Kidney (tissue), 14 donors: Measurements from ENCODE around the gene MLLT3. TPM values are rescaled to one million over a fixed set of nuclear protein-coding genes. Genes with fewer than 3 reads are reported as not detected.

Experiments
- DNase-seq, 5 donors: peaks; one replicate each; pipeline ENCODE4 v3.0.0-alpha.2; 2013 to 2020
- FAIRE-seq: peaks from 2 replicates; lab custom pipeline; 2012; peaks lifted over from hg19 to GRCh38; lab: Jason Lieb, UNC
- H3K27ac ChIP-seq, 2 donors: one replicate each; pipeline ENCODE4 v1.7.0; 2013; ENCODE audit warnings: low read depth in 2 of 2, low read length in 2 of 2, inconsistent platforms in 1 of 2
- H3K27me3 ChIP-seq: one replicate; pipeline ENCODE4 v1.7.1; 2013; ENCODE audit warnings: low read length, inconsistent platforms; ENCODE audit not compliant: control insufficient read depth, insufficient read depth
- H3K36me3 ChIP-seq, 3 donors: one replicate each; pipeline versions ENCODE4 v1.7.0 to v1.7.1; 2013; ENCODE audit warnings: low read length in 3 of 3, control low read depth in 1 of 3, inconsistent platforms in 1 of 3; ENCODE audit not compliant: insufficient read depth in 3 of 3, control insufficient read depth in 2 of 3
- H3K4me1 ChIP-seq, 3 donors: one replicate each; pipeline versions ENCODE4 v1.7.0 to v1.7.1; 2013; ENCODE audit warnings: low read length in 3 of 3, inconsistent platforms in 1 of 3, low read depth in 1 of 3; ENCODE audit not compliant: control insufficient read depth in 2 of 3, insufficient read depth in 2 of 3
- H3K4me3 ChIP-seq, 3 donors: one replicate each; pipeline versions ENCODE4 v1.7.0 to v1.8.1; 2013; ENCODE audit warnings: low read length in 3 of 3, control low read depth in 1 of 3, inconsistent platforms in 1 of 3
- H3K9ac ChIP-seq, 3 donors: one replicate each; pipeline versions ENCODE4 v1.7.0 to v1.7.1; 2013; ENCODE audit warnings: low read length in 3 of 3, control low read depth in 1 of 3, inconsistent platforms in 1 of 3
- H3K9me3 ChIP-seq, 3 donors: one replicate each; pipeline versions ENCODE4 v1.7.0 to v1.7.1; 2013; ENCODE audit warnings: low read length in 3 of 3, control low read depth in 1 of 3, inconsistent platforms in 1 of 3; ENCODE audit not compliant: control insufficient read depth in 2 of 3, insufficient read depth in 1 of 3
- CTCF ChIP-seq: IDR thresholded peaks from 3 replicates; pipeline ENCODE4 v1.5.1; 2012; ENCODE audit warnings: mild to moderate bottlenecking, moderate library complexity, borderline replicate concordance; ENCODE audit not compliant: insufficient read depth; ENCODE audit errors: extremely low read depth
- intact Hi-C: fragments of 100-400 bp; cut with DNase I; formaldehyde crosslinking; loops from one replicate; pipeline ENCODE4 v1.11.1; 2022
- polyA plus RNA-seq: library from polyadenylated mRNA; stranded (reverse); fragments of 350-450 nt; fragmentation: Illumina TruSeq; extraction: RNeasy Lipid Tissue Mini Kit (QIAGEN cat#74804); gene quantifications from one replicate; pipeline ENCODE4 v1.2.3, GENCODE V29; 2014; ENCODE audit warnings: low read depth, low replicate concordance; ENCODE audit not compliant: insufficient read depth
- total RNA-seq: library from RNA; stranded (reverse); fragmentation: NEBNext Ultra II Directional; extraction: Animal tissue kit (Norgen Biotek cat#: 25700); gene quantifications from one replicate; pipeline ENCODE4 v1.2.1, GENCODE V29; 2021
- donor health status: control.
- donor health status: control.
- donor health status: control.
- donor health status: control.
- donor health status: control.
- donor health status: DM: yes; HTN: yes; CAD: no.
- donor health status: Normal renal cell carcinoma (clear cell type).

MLLT3 gene
- total and polyA plus RNA-seq, 2 donors from 2014 or later: 15.8 to 19.7 TPM

- FAIRE-seq: no peak
- DNase-seq: no peak
These were observed 77.2 kb downstream of the MLLT3 start for GRCh38 chr9:20545023-20545622.

GRCh38 chr9:20540169-20540863 lies 82.0 kb downstream of the MLLT3 start:
- FAIRE-seq (no peak), DNase-seq (no peak)
- intact Hi-C loops: no loop called here
- Histone ChIP-seq H3K4me1 (peaks cover 0 to 3% (median 0%) of the 10 kb centered on the region in 3 donors), H3K9ac (no peak overlapping the region), H3K27me3 (no peaks in the 10 kb centered on the region), H3K9me3 (no peaks in the 10 kb centered on the region), H3K36me3 (no peaks in the 10 kb centered on the region), H3K4me3 (no peak overlapping the region), H3K27ac (no peak overlapping the region)
- no peak for TF ChIP-seq CTCF

More at GRCh38 chr9:20545023-20545622, 77.2 kb downstream of the MLLT3 start:
- no peaks in the 10 kb centered on the region for H3K36me3 ChIP-seq
- H3K27me3 ChIP-seq: no peaks in the 10 kb centered on the region
- H3K4me3 ChIP-seq: no peak overlapping the region
- peaks cover 0 to 5% (median 2%) of the 10 kb centered on the region in 3 donors for H3K4me1 ChIP-seq
- no peak overlapping the region for H3K27ac ChIP-seq
- intact Hi-C loops: no loop called here
- H3K9ac ChIP-seq: no peak overlapping the region
- TF ChIP-seq CTCF: no peak
- no peaks in the 10 kb centered on the region for H3K9me3 ChIP-seq

- FAIRE-seq: no peak
- H3K4me1 ChIP-seq: peaks cover 0 to 3% (median 0%) of the 10 kb centered on the region in 3 donors
- TF ChIP-seq CTCF: no peak
- DNase-seq: no peak
- H3K27me3 ChIP-seq: no peaks in the 10 kb centered on the region
- no peak overlapping the region for H3K9ac ChIP-seq
- no peaks in the 10 kb centered on the region for H3K9me3 ChIP-seq
- intact Hi-C loops: no loop called here
- H3K36me3 ChIP-seq: no peaks in the 10 kb centered on the region
- no peak overlapping the region for H3K4me3 ChIP-seq
- H3K27ac ChIP-seq: no peak overlapping the region
These were observed 83.3 kb downstream of the MLLT3 start for GRCh38 chr9:20538956-20539355.
